MM.1S (cell line): ENCODE data around the gene MEF2C.

Experiments used
- EZH2 ChIP-seq: fragments of 300-600 bp; sonication (generic); optimal IDR thresholded peaks from 2 replicates; pipeline ENCODE3; 2017; ENCODE audit warnings: low read depth, mild to moderate bottlenecking, antibody characterized with exemption, low read length, mixed read lengths
- EZH2phosphoT487 ChIP-seq: fragments of 300-600 bp; sonication (generic); IDR thresholded peaks from 2 replicates; pipeline ENCODE4 v1.6.1; 2018; ENCODE audit warnings: antibody characterized with exemption, low read length
- TF ChIP-seq, protein P1 (sequence below): fragments of 300-600 bp; sonication (generic); IDR thresholded peaks from 2 replicates; pipeline ENCODE4 v1.5.1; 2016; ENCODE audit warnings: antibody characterized with exemption, low read length, mixed read lengths

DNA sequence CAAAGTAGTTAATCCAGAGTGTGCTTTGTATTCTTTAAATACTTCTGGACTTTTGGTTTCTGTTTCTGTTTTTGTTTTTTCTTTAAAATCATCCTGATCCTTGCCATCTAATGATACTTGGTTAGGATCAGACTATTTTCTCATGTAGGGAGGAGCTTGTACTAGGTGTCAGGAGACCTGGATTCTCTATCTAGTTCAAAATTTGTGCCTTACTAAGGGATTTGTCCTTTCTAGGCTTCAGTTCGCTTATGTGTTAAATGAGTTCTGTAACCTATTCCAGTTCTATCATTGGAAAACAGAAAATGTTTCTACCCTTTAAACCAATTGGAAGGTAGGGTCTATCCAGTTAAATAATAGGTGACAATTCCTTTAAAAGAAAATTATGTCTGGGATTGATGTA is 3.3 kb upstream of the MEF2C start:
- TF ChIP-seq, protein P1, sequence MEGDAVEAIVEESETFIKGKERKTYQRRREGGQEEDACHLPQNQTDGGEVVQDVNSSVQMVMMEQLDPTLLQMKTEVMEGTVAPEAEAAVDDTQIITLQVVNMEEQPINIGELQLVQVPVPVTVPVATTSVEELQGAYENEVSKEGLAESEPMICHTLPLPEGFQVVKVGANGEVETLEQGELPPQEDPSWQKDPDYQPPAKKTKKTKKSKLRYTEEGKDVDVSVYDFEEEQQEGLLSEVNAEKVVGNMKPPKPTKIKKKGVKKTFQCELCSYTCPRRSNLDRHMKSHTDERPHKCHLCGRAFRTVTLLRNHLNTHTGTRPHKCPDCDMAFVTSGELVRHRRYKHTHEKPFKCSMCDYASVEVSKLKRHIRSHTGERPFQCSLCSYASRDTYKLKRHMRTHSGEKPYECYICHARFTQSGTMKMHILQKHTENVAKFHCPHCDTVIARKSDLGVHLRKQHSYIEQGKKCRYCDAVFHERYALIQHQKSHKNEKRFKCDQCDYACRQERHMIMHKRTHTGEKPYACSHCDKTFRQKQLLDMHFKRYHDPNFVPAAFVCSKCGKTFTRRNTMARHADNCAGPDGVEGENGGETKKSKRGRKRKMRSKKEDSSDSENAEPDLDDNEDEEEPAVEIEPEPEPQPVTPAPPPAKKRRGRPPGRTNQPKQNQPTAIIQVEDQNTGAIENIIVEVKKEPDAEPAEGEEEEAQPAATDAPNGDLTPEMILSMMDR = no peak
- TF ChIP-seq EZH2 (no peak), EZH2phosphoT487 (no peak)
